Duodenal mucosa (tissue), 2 donors: ENCODE data around the gene KLF15.

Source experiments
- H3K27ac ChIP-seq: one replicate; pipeline ENCODE4 v1.7.0; 2013; ENCODE audit warnings: low read depth, low read length
- H3K27me3 ChIP-seq, 2 donors: one replicate each; pipeline ENCODE4 v1.7.0; 2013; ENCODE audit warnings: low read length in 2 of 2, control low read depth in 1 of 2; ENCODE audit not compliant: insufficient read depth in 2 of 2, control insufficient read depth in 1 of 2
- H3K36me3 ChIP-seq, 2 donors: one replicate each; pipeline ENCODE4 v1.7.0; 2013; ENCODE audit warnings: low read length in 2 of 2, control low read depth in 1 of 2; ENCODE audit not compliant: insufficient read depth in 2 of 2, control insufficient read depth in 1 of 2
- H3K4me1 ChIP-seq, 2 donors: one replicate each; pipeline ENCODE4 v1.7.0; 2013; ENCODE audit warnings: low read length in 2 of 2, control low read depth in 1 of 2; ENCODE audit not compliant: insufficient read depth in 2 of 2, control insufficient read depth in 1 of 2
- H3K4me3 ChIP-seq, 2 donors: one replicate each; pipeline ENCODE4 v1.7.0; 2013; ENCODE audit warnings: low read length in 2 of 2, low read depth in 1 of 2
- H3K9ac ChIP-seq, 2 donors: one replicate each; pipeline ENCODE4 v1.7.0; 2013; ENCODE audit warnings: low read length in 2 of 2, low read depth in 1 of 2
- H3K9me3 ChIP-seq, 2 donors: one replicate each; pipeline ENCODE4 v1.7.0; 2013; ENCODE audit warnings: low read length in 2 of 2, control low read depth in 1 of 2; ENCODE audit not compliant: control insufficient read depth in 1 of 2

KLF15 gene

DNA sequence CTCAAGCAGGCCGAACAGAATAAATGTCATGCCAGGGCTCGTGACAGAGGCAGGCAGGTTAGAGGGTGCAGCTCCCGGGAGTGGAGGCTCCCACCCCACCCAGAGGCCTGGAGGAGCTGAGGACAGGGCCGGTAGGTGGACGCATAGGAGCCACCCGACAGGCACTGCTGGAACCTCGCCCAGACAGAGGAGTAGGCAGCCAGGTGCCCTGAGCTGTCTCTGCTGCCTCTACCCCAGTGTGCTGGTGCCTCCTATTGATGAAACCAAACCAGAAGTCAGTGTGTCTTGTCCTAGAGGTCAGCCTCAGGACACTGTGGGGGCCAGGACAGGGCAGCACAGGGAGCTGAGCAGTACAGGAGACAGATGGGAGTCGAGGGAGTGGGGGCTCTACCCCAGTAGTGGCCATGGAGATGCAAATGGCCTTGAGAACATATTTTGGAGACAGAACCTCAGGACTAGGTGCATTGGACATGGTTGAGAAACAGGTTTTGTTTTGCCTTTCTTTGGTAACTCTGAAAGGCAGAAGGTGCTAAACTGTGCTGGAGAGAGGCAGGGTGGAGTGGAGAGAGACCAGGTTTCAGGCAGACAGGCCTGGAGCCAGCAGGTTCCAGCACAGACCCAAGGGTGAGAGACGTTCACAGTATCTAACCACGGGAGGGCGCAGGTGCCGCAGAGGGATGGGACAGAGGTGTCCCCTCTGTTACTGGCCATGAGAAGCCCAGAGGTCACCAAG, 15.4 kb upstream of the KLF15 start:
- Histone ChIP-seq H3K4me1 (no peaks in the 10 kb centered on the region), H3K9ac (no peak overlapping the region), H3K9me3 (no peaks in the 10 kb centered on the region), H3K27me3 (no peaks in the 10 kb centered on the region), H3K27ac (no peak overlapping the region), H3K4me3 (no peak overlapping the region), H3K36me3 (no peaks in the 10 kb centered on the region)

DNA sequence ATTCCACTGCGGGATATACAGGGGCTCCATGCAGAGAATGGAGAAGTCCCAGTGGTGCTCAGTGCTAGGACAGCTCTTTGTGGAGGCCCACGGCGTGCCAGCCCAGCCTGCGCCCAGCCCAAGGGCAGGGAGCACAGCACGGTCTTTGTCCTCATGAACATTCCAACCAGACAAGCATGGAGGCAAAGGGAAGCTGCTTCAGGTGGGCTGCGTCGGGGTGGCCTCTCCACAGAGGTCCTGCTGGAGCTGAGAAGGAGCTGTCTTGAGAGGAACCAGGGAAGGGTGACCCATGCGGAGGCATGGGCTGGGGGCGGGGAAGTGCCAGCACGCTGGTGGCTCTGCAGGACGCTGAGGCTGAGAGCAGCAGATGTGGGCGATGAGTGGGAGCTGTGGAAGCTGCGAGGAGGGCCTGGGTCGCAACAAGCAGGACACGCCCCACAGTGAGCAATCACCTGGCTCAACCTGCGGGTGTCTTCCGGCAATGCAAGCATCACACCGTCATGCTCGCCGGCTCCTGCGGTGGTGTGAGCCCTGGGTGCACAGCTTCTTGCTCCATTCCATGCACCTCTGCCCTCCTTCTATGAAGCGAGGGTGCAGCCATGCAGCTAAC, 14.0 kb upstream of the KLF15 start:
- Histone ChIP-seq H3K27ac (no peak overlapping the region), H3K4me3 (no peak overlapping the region), H3K4me1 (no peaks in the 10 kb centered on the region), H3K27me3 (no peaks in the 10 kb centered on the region), H3K9me3 (no peaks in the 10 kb centered on the region), H3K9ac (no peak overlapping the region), H3K36me3 (no peaks in the 10 kb centered on the region)

DNA sequence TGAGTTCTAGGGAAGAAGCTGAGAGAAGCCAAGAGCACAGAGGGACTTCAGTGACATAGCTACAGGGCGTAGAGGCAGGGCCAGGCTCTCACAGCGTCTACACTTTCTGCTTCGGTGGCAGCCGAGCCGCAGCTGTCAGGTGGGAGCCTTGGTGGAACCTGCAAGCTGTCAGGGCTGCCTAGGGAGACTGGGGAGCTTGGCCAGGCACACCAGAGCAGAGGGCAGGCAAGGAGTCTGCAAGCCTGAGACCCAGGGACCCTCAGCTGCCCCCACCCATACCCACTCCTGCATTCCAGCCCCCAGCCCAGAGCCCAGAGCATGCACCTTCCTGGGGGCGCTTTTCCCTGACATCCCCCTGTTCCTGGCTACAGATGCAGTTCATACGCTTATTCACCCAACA, 13.4 kb upstream of the KLF15 start:
- no peaks in the 10 kb centered on the region for H3K9me3 ChIP-seq
- no peak overlapping the region for H3K9ac ChIP-seq
- H3K27me3 ChIP-seq, result no peaks in the 10 kb centered on the region
- H3K36me3 ChIP-seq, result no peaks in the 10 kb centered on the region
- no peak overlapping the region for H3K27ac ChIP-seq
- no peak overlapping the region for H3K4me3 ChIP-seq
- H3K4me1 ChIP-seq, result no peaks in the 10 kb centered on the region

DNA sequence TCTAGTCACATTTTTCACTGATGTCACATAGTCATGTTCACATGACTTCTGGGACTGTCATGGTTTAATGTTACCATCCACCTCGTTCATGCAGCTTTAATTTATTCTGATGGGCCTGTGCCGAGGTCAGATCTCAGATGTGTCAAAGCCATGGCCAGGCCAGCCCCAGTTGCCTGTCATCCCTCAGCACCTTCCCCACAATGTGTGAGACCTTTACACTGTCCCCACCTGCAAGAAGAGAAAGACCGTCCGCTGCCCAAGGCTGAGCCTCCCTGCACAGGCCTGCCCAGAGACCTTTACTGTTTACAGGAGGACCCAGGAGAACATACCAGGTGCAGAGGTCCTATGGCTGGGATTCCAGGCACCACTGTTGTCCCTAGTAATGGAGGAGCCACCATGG, 12.8 kb upstream of the KLF15 start:
- no peak overlapping the region for H3K27ac ChIP-seq
- no peaks in the 10 kb centered on the region for H3K4me1 ChIP-seq
- H3K36me3 ChIP-seq, result no peaks in the 10 kb centered on the region
- H3K4me3 ChIP-seq, result no peak overlapping the region
- no peaks in the 10 kb centered on the region for H3K9me3 ChIP-seq
- H3K9ac ChIP-seq, result no peak overlapping the region
- H3K27me3 ChIP-seq, result no peaks in the 10 kb centered on the region

DNA sequence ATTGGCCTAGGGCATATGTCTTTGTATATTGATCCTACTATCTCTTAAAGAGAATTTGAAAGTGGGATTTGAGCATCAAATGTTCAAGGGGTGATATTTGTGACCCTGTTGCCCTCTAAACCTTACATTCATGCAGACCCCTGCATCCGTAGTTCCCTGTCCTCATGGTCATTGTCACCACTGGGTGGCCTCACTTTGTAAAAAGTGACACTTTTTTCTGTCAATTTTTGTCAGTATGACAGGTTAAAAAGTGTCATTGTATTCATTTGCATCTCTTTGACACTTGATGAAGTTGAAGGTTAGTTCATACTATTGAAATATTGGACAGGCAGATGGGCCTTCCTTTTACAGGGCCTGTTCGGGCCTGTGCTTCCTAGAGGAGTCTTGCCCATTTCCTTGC, 12.3 kb upstream of the KLF15 start:
- Histone ChIP-seq H3K9me3 (no peaks in the 10 kb centered on the region), H3K9ac (no peak overlapping the region), H3K36me3 (no peaks in the 10 kb centered on the region), H3K27me3 (no peaks in the 10 kb centered on the region), H3K4me1 (no peaks in the 10 kb centered on the region), H3K4me3 (no peak overlapping the region), H3K27ac (no peak overlapping the region)

DNA sequence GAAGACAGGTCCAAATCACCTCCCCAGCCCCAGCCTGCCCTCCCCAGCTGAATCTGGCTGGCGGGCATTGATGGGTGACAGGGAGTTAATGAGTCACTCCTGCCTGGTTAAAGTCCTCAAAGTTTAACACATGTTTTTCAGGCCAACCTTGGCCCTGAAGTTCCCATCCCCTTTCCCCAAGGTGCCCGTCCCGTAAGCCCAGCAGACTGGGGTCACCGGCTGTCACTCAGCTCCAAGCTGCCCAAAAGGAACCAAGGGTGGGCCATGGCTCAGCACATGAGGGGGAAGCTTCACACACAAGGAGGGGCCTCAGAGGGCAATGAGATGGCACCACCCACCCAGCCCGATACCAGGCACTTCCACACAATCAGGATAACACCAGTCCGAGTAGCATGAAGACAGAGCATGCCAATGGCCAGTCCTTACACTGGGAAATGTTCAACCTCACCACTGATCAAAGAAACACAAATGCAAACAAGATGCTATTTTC, 10.2 kb upstream of the KLF15 start:
- H3K4me3 ChIP-seq, result no peak overlapping the region
- H3K27ac ChIP-seq, result no peak overlapping the region
- H3K9ac ChIP-seq, result no peak overlapping the region
- H3K27me3 ChIP-seq, result no peaks in the 10 kb centered on the region
- no peaks in the 10 kb centered on the region for H3K36me3 ChIP-seq
- no peaks in the 10 kb centered on the region for H3K4me1 ChIP-seq
- H3K9me3 ChIP-seq, result no peaks in the 10 kb centered on the region

DNA sequence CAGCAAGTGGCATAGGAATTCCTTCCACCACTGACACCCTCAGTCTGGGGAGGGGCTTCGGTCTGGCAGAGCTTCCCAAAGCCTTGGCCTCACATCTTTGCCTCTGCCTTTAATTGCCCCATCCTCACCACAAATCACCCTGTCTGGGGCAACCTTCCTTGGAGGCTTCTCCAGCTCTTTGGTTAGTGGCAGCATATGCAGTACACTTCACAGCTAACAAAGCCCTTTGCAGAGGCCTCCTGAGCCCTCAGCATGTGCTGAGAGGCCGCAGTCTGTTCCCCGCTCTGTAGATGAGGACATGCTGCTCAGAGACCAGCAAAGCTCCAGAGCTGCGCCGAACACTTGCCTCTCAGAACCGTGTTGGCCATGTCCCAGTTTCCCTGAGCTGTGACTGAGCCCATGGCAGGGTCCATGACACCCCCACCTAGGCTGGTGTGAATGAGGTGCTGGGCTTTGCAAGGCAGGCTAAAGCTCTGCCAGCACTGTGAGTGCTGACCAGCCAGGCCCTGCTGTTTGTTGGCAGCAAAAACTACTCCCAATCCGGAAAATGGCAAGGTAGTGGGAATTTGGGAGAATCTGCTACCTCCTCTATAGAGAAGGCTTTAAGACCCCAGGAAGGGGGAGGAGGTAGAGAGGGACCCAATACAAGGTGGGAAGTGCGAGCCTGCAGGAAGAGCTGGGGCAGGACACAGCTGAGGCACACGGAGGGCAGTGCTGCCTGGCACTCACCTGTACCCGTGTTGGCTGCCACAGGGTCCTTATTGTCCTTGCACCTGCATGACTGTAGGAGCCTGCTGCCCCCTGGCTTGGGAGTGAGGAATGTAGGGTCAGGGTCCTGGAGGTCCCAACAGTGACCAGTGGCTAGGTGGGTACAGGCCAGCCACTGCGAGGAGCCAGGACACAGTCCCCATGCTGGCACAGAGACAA, 8.4 kb upstream of the KLF15 start:
- Histone ChIP-seq H3K27ac (no peak overlapping the region), H3K27me3 (peaks cover 4 to 9% of the 10 kb centered on the region in 2 donors), H3K36me3 (no peaks in the 10 kb centered on the region), H3K9me3 (no peaks in the 10 kb centered on the region), H3K9ac (no peak overlapping the region), H3K4me3 (no peak overlapping the region), H3K4me1 (no peaks in the 10 kb centered on the region)

DNA sequence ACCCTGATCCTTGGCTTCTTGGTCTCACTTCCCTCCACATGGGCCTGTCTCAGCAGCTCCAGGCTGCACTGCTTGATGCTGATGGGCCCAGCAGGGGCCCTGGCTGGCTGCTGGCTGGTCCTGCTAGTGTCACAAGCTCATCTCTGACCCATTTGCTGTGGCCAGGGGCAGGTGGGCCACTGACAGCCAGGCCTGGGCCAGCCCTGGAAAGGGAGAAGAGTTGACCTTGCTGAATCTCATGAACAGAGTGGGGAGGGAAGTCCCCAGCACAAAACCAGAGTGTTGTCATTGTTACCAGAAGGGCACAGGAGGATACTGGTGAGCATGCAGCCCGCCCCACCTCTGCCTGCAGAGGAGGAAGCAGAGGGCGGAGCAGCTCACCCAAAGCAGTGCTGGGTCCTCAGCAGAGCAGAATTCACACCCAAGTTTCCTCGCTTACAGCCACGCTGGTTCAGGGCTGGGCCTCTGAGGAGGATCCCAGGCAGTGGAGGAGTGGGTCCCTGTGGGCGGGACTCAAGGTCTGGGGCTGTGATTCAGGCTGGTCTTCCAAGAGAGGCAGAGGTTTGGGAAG, 7.6 kb upstream of the KLF15 start:
- H3K4me3 ChIP-seq, result no peak overlapping the region
- H3K9me3 ChIP-seq, result no peaks in the 10 kb centered on the region
- no peak overlapping the region for H3K9ac ChIP-seq
- H3K36me3 ChIP-seq, result no peaks in the 10 kb centered on the region
- no peak overlapping the region for H3K27ac ChIP-seq
- H3K4me1 ChIP-seq, result no peaks in the 10 kb centered on the region
- H3K27me3 ChIP-seq, result peaks cover 12 to 16% of the 10 kb centered on the region in 2 donors

DNA sequence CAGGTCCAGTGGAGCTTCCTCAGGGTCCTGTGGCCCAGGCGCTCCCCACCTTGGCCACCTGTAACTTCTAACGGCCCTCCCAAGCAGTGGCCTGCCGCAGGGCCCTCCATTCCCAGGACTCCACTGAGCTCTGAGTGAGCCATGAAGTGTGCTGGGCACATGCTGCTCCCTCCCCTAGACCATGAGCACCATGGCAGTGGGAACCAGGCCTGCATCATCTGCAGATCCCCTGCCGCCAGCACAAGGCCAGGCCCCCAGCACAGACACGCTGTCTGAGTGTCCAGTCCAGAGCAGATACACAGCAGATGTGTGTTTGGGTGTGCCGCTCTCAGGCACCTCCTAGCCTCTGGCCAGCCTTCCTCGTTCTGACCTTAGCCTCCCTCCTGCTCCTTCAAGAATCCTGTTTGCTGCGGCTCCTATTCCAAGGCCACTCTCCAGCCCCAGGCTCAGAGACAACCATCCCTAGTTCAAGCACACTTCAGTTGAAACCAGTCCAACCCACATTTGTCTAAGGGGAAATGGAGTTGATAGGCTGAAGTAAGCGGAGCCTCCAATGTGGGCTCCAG, 7.0 kb upstream of the KLF15 start:
- Histone ChIP-seq H3K9me3 (no peaks in the 10 kb centered on the region), H3K27me3 (peaks cover 17 to 21% of the 10 kb centered on the region in 2 donors), H3K27ac (no peak overlapping the region), H3K4me3 (no peak overlapping the region), H3K9ac (no peak overlapping the region), H3K36me3 (no peaks in the 10 kb centered on the region), H3K4me1 (no peaks in the 10 kb centered on the region)
